ENCODE data around the gene SNX8. TPM values are rescaled to one million over a fixed set of nuclear protein-coding genes. Genes with fewer than 3 reads are reported as not detected.

Gene SNX8
- total and polyA plus RNA-seq, 9 of the 15 experiments (the other 6 are each of a cell fraction or from before 2014, with no cell fraction given), result 2.7 to 51.6 (median 16.9) TPM

- no peak for TF ChIP-seq RREB1 (CRISPR knock-in tag; IDR thresholded peaks at IDR 0.05)
- TF ChIP-seq JUNB (CRISPR knock-in tag; conservative IDR thresholded peaks at IDR 0.05), result no peak
- no peak for TF ChIP-seq SRSF1 (IDR thresholded peaks at IDR 0.05; ENCODE audit: low read depth, low read length)
- no peak for TF ChIP-seq SIRT6 (IDR thresholded peaks at IDR 0.05; ENCODE audit: low read depth, low read length)
- TF ChIP-seq ZFX (CRISPR knock-in tag; IDR thresholded peaks at IDR 0.05), result peak; percentile 64
- no peak for TF ChIP-seq THRA (IDR thresholded peaks at IDR 0.05)
- no peak for TF ChIP-seq ASH1L (IDR thresholded peaks at IDR 0.05; ENCODE audit: borderline replicate concordance, low read depth, partially characterized antibody)
- TF ChIP-seq HNRNPL (IDR thresholded peaks at IDR 0.05; ENCODE audit: low read depth, low read length), result no peak
- TF ChIP-seq, protein P1, sequence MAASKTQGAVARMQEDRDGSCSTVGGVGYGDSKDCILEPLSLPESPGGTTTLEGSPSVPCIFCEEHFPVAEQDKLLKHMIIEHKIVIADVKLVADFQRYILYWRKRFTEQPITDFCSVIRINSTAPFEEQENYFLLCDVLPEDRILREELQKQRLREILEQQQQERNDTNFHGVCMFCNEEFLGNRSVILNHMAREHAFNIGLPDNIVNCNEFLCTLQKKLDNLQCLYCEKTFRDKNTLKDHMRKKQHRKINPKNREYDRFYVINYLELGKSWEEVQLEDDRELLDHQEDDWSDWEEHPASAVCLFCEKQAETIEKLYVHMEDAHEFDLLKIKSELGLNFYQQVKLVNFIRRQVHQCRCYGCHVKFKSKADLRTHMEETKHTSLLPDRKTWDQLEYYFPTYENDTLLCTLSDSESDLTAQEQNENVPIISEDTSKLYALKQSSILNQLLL (CRISPR knock-in tag; IDR thresholded peaks at IDR 0.05; ENCODE audit: borderline replicate concordance), result no peak
- TF ChIP-seq SMAD3 (CRISPR knock-in tag; conservative IDR thresholded peaks at IDR 0.05), result no peak
- TF ChIP-seq FOXO4 (CRISPR knock-in tag; IDR thresholded peaks at IDR 0.05), result no peak
- no peak for TF ChIP-seq BRF2 (IDR thresholded peaks at IDR 0.05; ENCODE audit: borderline replicate concordance, insufficient read depth, insufficient read length)
- TF ChIP-seq RNF2 (IDR thresholded peaks at IDR 0.05), result no peak
- peak; percentile 74 for TF ChIP-seq CHD1 (IDR thresholded peaks at IDR 0.05; ENCODE audit: low read length)
- peak; percentile 83 for TF ChIP-seq TBP (optimal IDR thresholded peaks at IDR 0.05; ENCODE audit: low read depth, low read length)
These were observed 72.4 kb downstream of the SNX8 start, which contains the start of the genes MRM2 and NUDT1 (continued) for GRCh38 chr7:2241580-2242540.

Data from K562 (cell line).